GM18858 (cell line): ENCODE measurements around the gene WFDC12.

ENCODE experiments used
- ATAC-seq: cut with Tn5 transposase; IDR thresholded peaks from one replicate; pipeline ENCODE4 v1.9.1; 2021; ENCODE audit not compliant: unreplicated experiment

The WFDC12 gene

DNA sequence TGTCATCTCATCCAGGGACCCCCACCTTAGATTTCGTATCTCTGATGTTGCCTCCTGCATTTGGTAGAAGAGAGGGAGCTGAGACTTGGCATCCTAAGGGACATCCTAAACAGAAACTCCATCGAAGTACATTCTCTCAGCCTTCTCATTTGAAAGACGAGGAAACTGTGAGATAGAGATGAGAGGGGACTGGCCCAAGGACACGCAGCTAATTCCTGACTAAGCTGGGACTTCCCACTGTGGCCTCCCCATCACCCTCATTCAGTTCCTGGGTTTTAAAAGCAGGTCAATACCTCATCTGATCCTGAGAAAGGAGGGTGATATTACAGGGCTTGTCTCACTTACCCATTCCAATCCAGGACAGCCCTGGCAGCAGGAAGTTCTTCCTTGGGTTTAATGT lies 8.4 kb downstream of the WFDC12 start:
- ATAC-seq, result no peak

DNA sequence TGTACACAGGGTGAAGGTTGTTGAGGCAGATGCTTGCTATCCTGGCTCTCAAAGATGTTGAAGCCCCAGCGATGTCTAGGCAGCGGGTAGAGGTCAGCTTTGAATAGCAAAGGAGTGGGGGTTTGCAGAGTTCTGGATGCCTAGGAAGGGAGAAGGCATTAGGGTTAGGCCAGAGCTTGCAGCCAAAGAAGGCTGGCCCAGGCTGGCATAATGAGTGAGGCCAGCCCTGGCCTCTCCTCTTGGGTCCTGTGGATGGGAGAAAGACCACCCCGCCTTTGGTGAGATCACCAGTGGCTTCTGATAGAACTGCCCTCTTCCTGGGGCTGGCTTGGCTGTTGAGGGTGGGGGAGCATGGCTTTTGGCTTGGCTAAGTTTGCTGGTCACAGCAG lies 8.9 kb downstream of the WFDC12 start:
- ATAC-seq, result no peak

DNA sequence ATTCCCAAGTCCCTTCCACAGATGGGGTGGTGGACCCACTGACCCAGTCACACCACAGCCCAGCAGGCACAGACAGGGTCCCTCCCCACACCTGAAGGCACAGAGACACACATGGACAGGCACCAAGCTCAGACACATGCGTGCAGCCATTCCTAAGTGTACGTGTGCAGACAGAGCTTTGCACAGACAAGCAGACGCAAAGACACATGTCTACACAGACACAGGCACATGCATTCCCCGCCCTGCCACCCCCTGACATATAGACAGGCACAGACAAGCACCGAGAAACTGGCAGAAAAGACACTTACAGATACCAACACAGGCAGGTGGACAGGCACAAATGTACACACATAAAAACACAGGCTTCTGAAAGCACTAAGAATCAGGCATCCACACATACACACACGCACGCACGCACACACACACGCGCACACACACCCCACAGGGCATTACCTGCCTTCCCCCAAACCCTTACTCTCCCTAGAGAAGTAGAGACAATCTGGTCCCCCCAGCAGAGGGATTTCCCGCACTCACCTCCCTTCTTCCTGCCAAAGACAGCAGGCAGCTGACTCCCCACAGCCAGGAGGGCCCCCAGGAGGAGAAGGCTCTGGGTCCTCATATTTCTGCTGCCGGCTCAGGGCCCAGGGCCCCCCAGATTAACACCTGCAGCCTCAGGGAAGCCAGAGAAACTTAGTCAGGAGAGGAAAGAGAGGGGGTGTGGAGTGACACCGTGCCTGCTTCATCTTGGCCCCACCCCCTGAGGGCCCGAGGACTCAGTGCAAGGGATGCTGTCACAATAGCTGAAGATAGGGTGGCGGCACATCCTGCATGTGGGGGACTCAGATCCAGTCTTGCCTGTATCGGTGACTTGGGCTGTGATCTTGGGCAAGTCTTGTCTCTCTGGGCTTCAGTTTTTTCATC lies 9.5 kb downstream of the WFDC12 start, which contains the start of gene WFDC5:
Gene WFDC5, minus strand, starts transcription at position 710 of the 921 bp plus-strand sequence. Its CDS starts 91 bp downstream, at position 619.
- no peak for ATAC-seq

GRCh38 chr20:45113865-45114264 lies 10.4 kb downstream of the WFDC12 start:
- ATAC-seq, result no peak

- no peak for ATAC-seq
Measured at GRCh38 chr20:45112754-45113153, 11.5 kb downstream of the WFDC12 start.

DNA sequence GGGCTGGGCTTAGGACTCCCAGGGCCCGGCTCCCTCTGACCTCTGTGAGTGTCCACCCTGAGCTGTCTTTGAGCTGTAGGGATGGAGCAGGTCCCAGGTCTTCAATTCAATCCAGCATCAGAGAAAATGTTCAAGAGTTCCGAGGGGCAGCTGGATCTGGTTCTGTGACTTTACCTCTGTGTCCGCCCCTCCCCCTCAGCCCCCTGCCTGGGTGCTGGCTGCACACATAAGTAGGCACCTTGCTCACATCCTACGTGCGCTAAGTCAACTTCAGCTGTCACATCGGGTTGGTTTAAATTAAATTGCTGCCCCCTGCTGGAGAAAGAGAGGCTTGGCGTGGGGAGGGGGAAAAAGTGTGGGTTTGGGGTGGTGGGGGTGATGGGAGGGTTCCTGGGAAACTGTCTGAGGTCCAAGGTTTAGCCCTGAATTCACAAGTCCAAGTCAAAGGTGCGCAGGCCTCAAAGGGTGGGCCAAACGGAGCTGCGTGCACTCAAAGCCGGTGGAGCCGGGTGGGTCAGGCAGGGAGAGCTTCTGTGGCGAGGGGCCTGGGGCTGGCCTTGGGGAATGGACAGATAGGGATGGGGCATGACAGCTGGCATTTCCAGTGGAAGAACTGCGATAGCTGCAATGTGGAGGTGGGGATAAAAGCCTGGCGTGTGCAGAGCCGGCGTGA lies 12.3 kb downstream of the WFDC12 start:
- no peak for ATAC-seq

- ATAC-seq, result no peak
Measured at GRCh38 chr20:45111285-45111684, 13.0 kb downstream of the WFDC12 start.

DNA sequence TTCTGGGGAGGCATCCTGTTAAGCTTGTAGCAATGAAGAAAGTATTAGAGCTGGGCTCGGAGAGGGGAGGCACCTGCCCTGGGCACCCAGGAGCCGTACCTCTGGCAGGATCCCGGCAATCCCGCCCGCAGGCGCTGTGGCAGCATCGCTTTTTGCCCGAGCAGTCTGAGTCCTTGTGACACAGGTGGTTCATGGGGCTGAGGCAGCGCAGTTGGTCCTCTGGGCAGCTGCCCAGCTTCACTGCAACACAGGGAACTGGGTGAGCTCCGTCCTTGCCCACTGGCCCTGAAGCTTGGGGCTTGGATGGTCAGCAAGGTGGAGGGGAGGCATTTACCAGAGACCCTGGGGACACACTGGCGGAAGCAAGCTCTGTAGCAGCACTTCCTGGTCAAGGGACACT lies 14.0 kb downstream of the WFDC12 start:
- ATAC-seq, result no peak

- no peak for ATAC-seq
Measured at GRCh38 chr20:45109634-45110033, 14.6 kb downstream of the WFDC12 start.

GRCh38 chr20:45105317-45105716 lies 18.9 kb downstream of the WFDC12 start:
- ATAC-seq, result no peak

- ATAC-seq, result no peak
Measured at GRCh38 chr20:45104786-45105185, 19.5 kb downstream of the WFDC12 start.

GRCh38 chr20:45103072-45103471 lies 21.2 kb downstream of the WFDC12 start:
- ATAC-seq, result no peak

GRCh38 chr20:45101333-45101850 lies 22.9 kb downstream of the WFDC12 start:
- no peak for ATAC-seq

DNA sequence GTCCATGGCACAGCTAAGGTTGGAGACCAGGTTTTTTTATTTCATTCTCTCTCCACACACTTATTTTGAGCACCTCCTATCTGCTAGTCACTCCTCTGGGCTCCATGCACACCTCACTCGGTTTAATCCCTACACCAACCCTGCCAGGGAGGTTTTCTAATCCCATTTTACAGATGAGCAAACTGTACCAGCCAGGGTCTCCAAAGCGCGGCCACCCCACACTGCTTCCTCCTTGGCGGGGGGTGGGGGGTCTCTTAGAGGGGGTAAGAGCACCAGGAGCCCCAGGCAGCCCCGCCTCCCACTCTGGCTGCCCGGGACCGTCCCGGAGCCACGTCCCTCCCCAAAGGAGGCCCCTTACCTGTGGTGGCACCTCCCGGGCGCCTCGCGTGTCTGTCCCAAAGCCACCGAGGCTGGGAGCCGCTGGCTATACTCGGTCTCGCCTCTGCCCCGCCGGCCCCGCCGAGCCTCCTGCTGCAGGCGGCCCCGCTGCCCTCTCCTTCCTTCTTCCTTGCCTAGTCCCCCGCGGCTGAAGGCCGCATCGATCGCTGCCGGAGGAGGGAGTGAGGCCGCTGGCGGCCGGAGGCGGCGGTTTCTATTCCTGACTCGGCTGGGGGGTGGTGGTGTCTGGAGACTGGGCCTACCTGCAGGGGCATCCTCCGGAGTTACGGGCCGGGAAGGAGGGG lies 23.6 kb downstream of the WFDC12 start, which contains the start of gene KCNS1:
Gene KCNS1, minus strand, starts transcription at position 565 of the 683 bp plus-strand sequence. CDS start 1,891 bp downstream, outside the sequence.
- ATAC-seq, result no peak

DNA sequence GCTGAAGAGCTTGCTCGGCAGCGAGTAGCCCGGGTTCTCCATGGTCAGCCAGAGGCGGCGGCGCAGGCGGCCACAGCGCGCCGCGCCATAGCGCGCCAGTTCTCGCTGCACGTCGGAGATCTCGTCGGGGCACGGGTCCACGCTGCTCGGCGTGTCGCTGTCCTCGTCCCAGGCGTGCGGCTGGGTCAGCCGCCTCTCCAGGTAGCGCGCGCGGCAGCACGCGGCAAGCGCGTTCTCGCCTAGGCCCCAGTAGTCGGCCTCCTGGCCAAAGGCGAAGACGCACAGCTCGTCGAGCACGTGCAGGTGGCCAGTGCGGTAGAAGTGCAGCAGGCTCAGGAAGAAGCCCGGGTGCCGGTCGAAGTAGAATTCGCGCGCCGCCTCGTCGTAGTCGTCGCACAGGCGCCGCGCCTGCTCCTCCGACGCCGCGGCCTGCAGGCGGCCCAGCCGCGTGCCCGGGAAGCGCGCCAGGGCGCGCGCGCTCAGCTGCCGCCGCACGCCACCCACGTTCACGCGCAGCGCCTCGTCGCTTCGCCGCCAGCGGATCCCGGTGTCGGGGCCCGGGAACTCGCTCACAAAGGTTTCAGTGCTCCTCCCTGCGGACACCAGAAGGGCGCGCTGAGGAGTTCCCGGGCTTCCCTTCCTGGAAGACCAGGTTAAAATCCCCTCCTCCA lies 26.0 kb downstream of the WFDC12 start:
- ATAC-seq, result no peak

DNA sequence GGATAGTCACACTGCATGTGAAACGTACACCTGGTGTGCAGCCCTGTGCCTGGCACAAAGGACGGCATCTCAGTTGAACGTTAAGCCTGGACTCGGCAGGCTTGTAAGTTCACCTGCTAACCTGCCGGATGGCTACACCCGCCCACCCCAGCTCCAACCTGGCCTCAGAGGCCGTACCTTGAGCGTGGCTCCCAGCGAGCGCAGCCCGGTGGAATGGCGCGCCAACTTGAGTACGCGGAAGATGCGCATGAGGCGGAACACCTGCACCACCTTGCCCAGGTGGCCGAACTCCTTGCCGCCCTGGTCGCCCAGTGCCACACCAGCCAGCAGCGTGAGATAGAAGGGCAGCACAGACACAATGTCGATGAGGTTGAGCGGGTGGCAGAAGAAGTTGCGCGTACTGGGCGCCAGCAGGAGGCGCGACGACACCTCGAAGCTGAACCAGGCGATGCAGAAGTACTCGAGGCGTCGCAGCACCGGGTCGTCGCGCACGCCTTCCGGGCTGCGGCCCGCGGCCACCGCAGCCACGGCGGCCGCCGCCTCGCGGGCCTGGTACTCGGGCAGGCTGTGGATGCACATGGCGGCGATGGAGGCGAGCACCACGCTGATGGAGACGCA lies 26.7 kb downstream of the WFDC12 start:
- ATAC-seq, result no peak

GRCh38 chr20:45096781-45097180 lies 27.5 kb downstream of the WFDC12 start:
- no peak for ATAC-seq

- ATAC-seq, result no peak
Measured at GRCh38 chr20:45095805-45096238, 28.4 kb downstream of the WFDC12 start.

- ATAC-seq, result no peak
Measured at GRCh38 chr20:45094864-45095574, 29.2 kb downstream of the WFDC12 start.

DNA sequence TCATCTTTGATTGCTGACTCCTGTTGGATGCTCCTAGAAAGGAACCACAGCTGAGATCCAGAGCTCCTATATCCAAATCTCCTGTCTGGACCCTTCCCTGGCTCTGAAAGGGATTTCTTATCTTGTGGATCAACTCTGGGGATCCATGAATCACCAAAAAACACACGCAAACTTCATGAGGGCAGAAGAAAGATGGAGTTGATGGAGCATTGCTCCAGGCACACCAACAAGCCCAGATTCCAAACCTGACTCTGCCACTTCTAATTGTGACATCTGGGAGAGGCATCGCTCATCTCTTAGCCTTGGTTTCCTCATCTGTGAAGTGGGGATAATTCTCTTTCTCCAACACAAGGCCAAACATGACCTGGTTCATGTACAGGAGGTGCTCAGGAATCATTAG lies 30.1 kb downstream of the WFDC12 start:
- no peak for ATAC-seq
